Activated CD4-positive, CD25-positive, alpha-beta regulatory T cell (primary cell): ENCODE results near the gene MTX1.
"Not testable (repeated sequence)": the region's sequence is repeated elsewhere in the genome, so short reads cannot be mapped to it uniquely, and the experiment has no call there.

Source experiments
- DNase-seq, 4 experiments: peaks; one replicate each; lab custom pipeline; 2025; lab: John Stamatoyannopoulos, UW

Gene MTX1

GRCh38 chr1:155189926-155190325 is 18.6 kb upstream of the MTX1 start:
- not testable (repeated sequence) for DNase-seq

- DNase-seq: no peak
These were observed 16.6 kb upstream of the MTX1 start for GRCh38 chr1:155191904-155192303.

GRCh38 chr1:155192346-155193274 is 15.9 kb upstream of the MTX1 start:
- peak in 2 of 4 experiments; percentile 19 to 30 for DNase-seq

GRCh38 chr1:155193275-155193990 is 15.1 kb upstream of the MTX1 start:
- peak; percentile 43 to 64 (median 53) for DNase-seq

GRCh38 chr1:155193991-155194240 is 14.6 kb upstream of the MTX1 start:
- not testable (repeated sequence) for DNase-seq

- DNase-seq: no peak
These were observed 13.0 kb upstream of the MTX1 start for GRCh38 chr1:155195201-155196102.

GRCh38 chr1:155196103-155196892 is 12.2 kb upstream of the MTX1 start:
- no peak for DNase-seq

GRCh38 chr1:155196893-155197638 is 11.4 kb upstream of the MTX1 start:
- DNase-seq: no peak

- DNase-seq: no peak
These were observed 10.5 kb upstream of the MTX1 start for GRCh38 chr1:155197901-155198546.

GRCh38 chr1:155198547-155198906 is 10.0 kb upstream of the MTX1 start:
- DNase-seq: no peak

GRCh38 chr1:155199792-155200191 is 8.7 kb upstream of the MTX1 start:
- no peak for DNase-seq

- no peak for DNase-seq
These were observed 7.6 kb upstream of the MTX1 start for GRCh38 chr1:155200920-155201319.

- DNase-seq: no peak
These were observed 6.3 kb upstream of the MTX1 start for GRCh38 chr1:155202198-155202597.

- DNase-seq: no peak
These were observed 5.6 kb upstream of the MTX1 start for GRCh38 chr1:155202731-155203515.

GRCh38 chr1:155205035-155205434 is 3.5 kb upstream of the MTX1 start:
- no peak for DNase-seq

GRCh38 chr1:155205969-155206593 is 2.4 kb upstream of the MTX1 start:
- no peak for DNase-seq

- peak; percentile 79 to 89 (median 84) for DNase-seq
These were observed 1.3 kb upstream of the MTX1 start for GRCh38 chr1:155206891-155207805.
